HG03139 (cell line): Measurements from ENCODE around the gene ALDH18A1.
"Not testable (repeated sequence)": the region's sequence is repeated elsewhere in the genome, so short reads cannot be mapped to it uniquely, and the experiment has no call there.

Experiments
- ATAC-seq: cut with Tn5 transposase; IDR thresholded peaks from one replicate; pipeline ENCODE4 v1.9.1; 2021; ENCODE audit not compliant: unreplicated experiment

The ALDH18A1 gene

DNA sequence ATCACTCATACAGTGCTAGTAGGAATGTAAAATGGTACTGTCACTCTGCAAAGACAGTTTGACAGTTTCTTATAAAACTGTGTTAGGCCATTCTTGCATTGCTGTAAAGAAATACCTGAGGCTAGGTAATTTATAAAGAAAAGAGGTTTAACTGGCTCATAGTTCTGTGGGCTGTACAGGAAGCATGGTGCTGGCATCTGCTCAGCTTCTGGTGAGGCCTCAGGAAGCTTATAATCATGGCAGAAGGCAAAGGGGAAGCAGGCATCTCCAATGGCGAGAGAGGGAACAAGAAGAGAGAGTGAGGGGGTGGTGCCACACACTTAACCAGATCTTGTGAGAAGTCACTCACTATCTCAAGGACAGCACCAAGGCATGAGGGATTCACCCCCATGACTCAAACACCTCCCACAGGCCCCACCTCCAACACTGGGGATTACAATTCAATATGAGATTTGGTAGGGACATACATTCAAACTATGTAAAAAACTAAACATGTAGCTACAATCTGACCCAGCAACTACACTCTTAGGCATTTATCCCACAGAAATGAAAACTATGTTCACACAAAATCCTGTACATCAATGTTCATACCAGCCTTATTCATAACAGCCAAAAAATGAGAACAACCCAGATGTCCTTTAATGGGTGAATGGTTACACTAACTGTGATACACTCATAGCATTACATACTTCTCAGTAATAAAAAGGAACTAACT lies 5.0 kb downstream of the ALDH18A1 start:
- ATAC-seq: no peak

- no peak for ATAC-seq
Observed at GRCh38 chr10:95650232-95650631, 6.3 kb downstream of the ALDH18A1 start.

GRCh38 chr10:95648138-95648537 lies 8.4 kb downstream of the ALDH18A1 start:
- no peak for ATAC-seq

GRCh38 chr10:95646160-95646559 lies 10.4 kb downstream of the ALDH18A1 start:
- ATAC-seq: no peak

- ATAC-seq: no peak
Observed at GRCh38 chr10:95644901-95645300, 11.6 kb downstream of the ALDH18A1 start.

DNA sequence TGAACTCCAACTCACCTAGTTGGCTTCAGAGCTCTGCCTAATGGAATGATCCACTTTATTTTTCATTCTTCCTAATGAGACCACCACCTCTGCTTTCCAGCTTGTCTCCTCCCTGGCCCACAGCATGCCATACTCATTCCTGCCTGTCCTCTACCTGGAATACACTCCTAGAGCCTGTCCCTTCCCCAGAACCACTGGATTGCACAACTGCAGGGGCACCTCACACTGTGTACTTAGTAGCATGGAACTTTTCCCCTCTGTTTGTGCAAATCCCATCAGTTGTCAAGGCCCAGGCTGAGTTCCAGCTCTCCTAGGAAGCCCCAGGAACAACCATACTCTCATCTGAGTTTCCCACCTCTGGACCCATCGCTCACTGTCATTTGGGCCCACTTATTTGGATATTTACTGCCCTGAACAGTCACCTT lies 15.6 kb downstream of the ALDH18A1 start:
- ATAC-seq: no peak

DNA sequence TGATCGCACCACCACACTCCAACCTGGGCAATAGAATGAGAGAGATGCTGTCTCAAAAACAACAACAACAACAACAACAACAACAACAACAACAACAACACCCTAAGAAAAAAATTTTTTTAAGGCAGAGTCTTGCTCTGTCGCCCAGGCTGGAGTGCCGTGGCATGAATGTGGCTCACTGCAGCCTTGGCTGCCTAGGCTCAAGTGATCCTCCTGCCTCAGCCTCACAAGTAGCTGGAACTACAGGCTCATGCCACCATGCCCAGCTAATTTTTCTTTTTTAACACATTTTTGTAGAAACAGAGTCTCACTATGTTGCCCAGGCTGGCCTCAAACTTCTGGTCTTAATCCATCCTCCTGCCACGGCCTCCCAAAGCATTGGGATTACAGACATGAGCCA lies 18.6 kb downstream of the ALDH18A1 start:
- no peak for ATAC-seq

DNA sequence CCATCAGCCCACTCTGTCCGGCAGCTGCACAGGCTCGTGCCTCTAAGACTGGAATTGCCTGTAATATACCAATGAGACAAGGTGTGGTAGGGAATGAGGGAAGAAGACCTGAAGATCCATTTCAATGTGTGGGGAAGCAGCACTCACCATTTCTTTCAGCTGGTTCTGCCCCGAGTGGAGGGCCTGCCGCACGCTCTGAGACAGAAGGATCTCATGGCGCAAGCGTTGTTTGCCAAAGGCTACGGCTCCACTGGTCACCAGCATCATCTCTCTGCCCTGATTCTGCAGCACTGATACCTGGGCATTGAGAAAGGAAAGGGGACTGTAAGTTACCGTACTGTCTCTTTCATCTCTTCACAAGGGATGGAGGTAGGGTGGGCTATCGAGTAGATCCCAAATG lies 19.4 kb downstream of the ALDH18A1 start:
- no peak for ATAC-seq

- ATAC-seq: no peak
Observed at GRCh38 chr10:95635319-95635733, 21.2 kb downstream of the ALDH18A1 start.

DNA sequence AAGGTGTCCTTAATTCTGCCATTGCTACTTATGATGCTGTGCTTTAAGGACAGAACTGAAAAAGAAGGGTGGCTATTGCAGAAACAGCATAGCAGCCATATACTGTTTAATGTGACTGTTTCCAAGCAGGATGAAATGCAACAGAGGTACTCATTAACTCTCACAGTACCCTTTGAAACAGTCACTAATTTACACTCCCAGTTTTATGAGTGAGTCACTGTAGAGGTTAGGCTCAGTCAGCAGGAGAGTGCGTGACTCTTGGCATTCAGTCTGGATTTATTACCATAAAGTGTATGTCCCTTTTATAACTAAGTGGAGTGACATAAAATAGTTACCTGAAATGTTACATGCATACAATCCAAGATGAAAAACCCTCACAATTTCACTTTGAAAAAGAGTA lies 27.7 kb downstream of the ALDH18A1 start:
- ATAC-seq: no peak

DNA sequence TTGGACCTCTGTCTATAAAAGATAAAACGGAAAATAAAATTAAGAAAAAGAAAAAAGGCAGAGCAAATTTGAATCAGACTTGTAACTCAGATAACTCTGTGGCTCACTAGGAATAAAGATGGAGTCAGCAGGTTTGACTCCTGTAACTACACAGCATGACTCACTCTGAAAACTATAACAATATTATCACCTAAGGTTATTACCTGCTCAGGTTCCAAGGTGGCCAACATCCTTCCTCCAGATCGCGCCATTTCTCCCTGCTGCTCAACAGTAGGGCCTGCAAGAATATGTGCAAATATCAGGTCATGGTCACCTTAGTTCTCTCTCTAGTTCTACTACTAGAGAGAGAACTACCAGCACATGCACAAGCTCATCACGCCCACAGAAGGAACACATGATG lies 30.0 kb downstream of the ALDH18A1 start:
- ATAC-seq: no peak

- not testable (repeated sequence) for ATAC-seq
Observed at GRCh38 chr10:95620415-95620814, 36.1 kb downstream of the ALDH18A1 start.

- ATAC-seq: no peak
Observed at GRCh38 chr10:95618101-95618500, 38.4 kb downstream of the ALDH18A1 start.

DNA sequence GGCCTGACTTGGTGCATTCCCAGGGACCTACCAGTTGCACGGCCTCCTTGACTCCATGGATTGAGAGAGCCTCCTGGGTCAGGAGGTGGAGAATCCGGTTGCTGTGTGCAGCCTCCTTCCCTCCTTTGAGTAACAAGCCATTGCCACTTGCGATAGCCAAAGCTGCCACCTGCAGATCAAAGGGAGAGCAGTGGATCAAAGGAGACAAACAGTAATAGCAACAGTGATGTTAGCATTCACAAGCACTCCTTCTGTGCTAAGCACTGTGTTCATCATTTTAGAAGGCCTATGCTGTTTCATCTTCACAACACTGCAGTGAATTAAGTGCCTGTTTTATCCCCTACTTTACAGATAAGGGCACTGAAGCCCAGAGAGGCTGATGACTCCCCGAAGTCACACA lies 40.1 kb downstream of the ALDH18A1 start:
- no peak for ATAC-seq

DNA sequence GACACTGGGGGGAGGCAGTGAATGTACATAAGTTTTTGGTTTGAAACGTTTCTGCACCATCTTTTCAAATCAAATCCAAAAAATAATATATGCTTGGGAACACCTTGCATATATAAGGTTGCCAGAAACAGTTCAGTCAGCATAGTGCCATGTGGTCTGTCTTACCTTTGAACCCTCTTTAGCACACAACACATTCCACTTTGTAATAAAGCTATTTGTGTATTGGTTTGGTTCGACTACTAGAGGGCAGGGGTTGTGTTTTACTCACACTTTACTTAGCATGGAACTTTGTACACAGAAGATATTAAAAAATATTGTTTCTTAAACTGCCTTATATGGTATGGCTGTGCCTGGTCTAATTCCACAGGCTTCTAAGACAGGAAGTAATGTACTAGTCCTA lies 43.2 kb downstream of the ALDH18A1 start:
- no peak for ATAC-seq

GRCh38 chr10:95610727-95611126 lies 45.8 kb downstream of the ALDH18A1 start:
- no peak for ATAC-seq

- no peak for ATAC-seq
Observed at GRCh38 chr10:95606922-95607321, 49.6 kb downstream of the ALDH18A1 start.

- no peak for ATAC-seq
Observed at GRCh38 chr10:95605163-95605562, 51.3 kb downstream of the ALDH18A1 start.

DNA sequence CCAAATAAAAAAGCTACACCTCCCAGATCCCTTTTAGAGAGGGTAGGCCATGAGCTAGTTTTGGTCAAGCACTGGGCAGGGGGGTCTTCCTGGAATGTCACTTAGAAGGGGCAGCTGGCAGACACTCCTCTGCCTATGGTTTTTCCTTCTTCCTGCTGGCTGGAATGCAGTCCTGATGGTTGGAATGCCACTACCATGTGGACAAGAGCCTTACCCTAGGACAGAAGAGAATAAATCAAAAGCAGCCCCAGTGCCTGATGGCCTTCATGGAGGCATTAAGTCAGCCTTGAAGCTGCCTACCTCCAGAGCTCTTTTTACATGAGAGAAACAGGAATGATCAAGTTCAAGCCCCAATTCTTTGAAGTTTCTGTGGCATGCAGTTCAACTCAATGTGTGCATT lies 51.9 kb downstream of the ALDH18A1 start:
- no peak for ATAC-seq

- ATAC-seq: no peak
Observed at GRCh38 chr10:95602382-95602781, 54.1 kb downstream of the ALDH18A1 start.

GRCh38 chr10:95601116-95601719 lies 55.3 kb downstream of the ALDH18A1 start:
- no peak for ATAC-seq

- ATAC-seq: no peak
Observed at GRCh38 chr10:95600158-95600557, 56.4 kb downstream of the ALDH18A1 start.

DNA sequence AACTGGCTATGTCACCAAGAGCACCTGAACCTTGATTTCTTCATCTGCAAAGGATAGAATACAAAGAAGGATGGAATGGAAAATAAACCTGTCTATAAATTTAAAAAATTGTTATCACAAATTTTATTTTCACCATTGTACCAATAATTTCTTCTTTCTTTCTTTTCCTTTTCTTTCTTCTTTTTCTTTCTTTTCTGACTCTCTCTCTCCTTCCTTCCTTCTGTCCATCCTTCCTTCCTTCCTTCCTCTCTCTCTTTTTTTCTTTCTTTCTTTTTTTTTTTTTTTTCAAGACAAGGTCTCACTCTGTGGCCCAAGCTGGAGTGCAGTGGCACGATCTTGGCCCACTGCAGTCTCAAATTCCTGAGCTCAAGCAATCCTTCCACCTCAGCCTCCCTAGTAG lies 58.7 kb downstream of the ALDH18A1 start:
- ATAC-seq: no peak
